IPS-NIHi11 (cell line): ENCODE results near the gene TENM4.
A peak's percentile ranks its signal among the peaks of the same experiment; 100 is the strongest.

Source experiments
- DNase-seq: peaks from one replicate; pipeline ENCODE4 v3.0.0; 2012; ENCODE audit warnings: mixed read lengths, low spot score

TENM4 gene

GRCh38 chr11:79440571-79441460, at the start of gene TENM4:
Gene TENM4, minus strand, starts transcription at chr11:79441030. Its CDS starts 371,086 bp downstream, at chr11:79069944.
- peak; percentile 50 for DNase-seq

GRCh38 chr11:79488286-79488685, 47.5 kb upstream of the TENM4 start:
- DNase-seq, result no peak

- DNase-seq, result no peak
Observed at GRCh38 chr11:79487412-79487811, 46.6 kb upstream of the TENM4 start.

- DNase-seq, result no peak
Observed at GRCh38 chr11:79486242-79486984, 45.6 kb upstream of the TENM4 start.

GRCh38 chr11:79485694-79486093, 44.9 kb upstream of the TENM4 start:
- DNase-seq, result peak; percentile 63

GRCh38 chr11:79484872-79485271, 44.0 kb upstream of the TENM4 start:
- DNase-seq, result no peak

- DNase-seq, result no peak
Observed at GRCh38 chr11:79482800-79483199, 42.0 kb upstream of the TENM4 start.

GRCh38 chr11:79481795-79482194, 41.0 kb upstream of the TENM4 start:
- no peak for DNase-seq

GRCh38 chr11:79480864-79481263, 40.0 kb upstream of the TENM4 start:
- no peak for DNase-seq

- DNase-seq, result peak; percentile 65
Observed at GRCh38 chr11:79472819-79473529, 32.1 kb upstream of the TENM4 start.

- peak; percentile 19 for DNase-seq
Observed at GRCh38 chr11:79471071-79471844, 30.4 kb upstream of the TENM4 start.

- DNase-seq, result no peak
Observed at GRCh38 chr11:79470161-79470560, 29.3 kb upstream of the TENM4 start.

GRCh38 chr11:79467761-79468160, 26.9 kb upstream of the TENM4 start:
- no peak for DNase-seq

GRCh38 chr11:79466411-79466810, 25.6 kb upstream of the TENM4 start:
- DNase-seq, result no peak

GRCh38 chr11:79465160-79465559, 24.3 kb upstream of the TENM4 start:
- DNase-seq, result no peak

GRCh38 chr11:79461666-79462645, 21.1 kb upstream of the TENM4 start:
- DNase-seq, result no peak

GRCh38 chr11:79461144-79461543, 20.3 kb upstream of the TENM4 start:
- no peak for DNase-seq

- DNase-seq, result no peak
Observed at GRCh38 chr11:79458709-79459108, 17.9 kb upstream of the TENM4 start.

- DNase-seq, result no peak
Observed at GRCh38 chr11:79456501-79456900, 15.7 kb upstream of the TENM4 start.

- DNase-seq, result no peak
Observed at GRCh38 chr11:79453617-79454016, 12.8 kb upstream of the TENM4 start.

- no peak for DNase-seq
Observed at GRCh38 chr11:79449040-79449439, 8.2 kb upstream of the TENM4 start.
